Fibroblast of lung (primary cell): ENCODE measurements around the gene GOLGA6D.
"Not testable (repeated sequence)": the region's sequence is repeated elsewhere in the genome, so short reads cannot be mapped to it uniquely, and the experiment has no call there.

ENCODE experiments used
- EZH2 ChIP-seq: IDR thresholded peaks from 2 replicates; pipeline ENCODE4 v1.5.1; 2012; ENCODE audit warnings: low read length, control low read depth, mild to moderate bottlenecking; ENCODE audit errors: missing control alignments
- TF ChIP-seq, protein P1 (sequence below), 2 donors: IDR thresholded peaks in 1 of 2; conservative IDR thresholded peaks in 1 of 2; 1 replicate in 1 of 2; 2 replicates in 1 of 2; pipeline ENCODE4 v1.5.1; 2011 to 2012; ENCODE audit warnings: low read length in 2 of 2, control low read depth in 1 of 2, inconsistent platforms in 1 of 2, low read depth in 1 of 2, mild to moderate bottlenecking in 1 of 2

DNA sequence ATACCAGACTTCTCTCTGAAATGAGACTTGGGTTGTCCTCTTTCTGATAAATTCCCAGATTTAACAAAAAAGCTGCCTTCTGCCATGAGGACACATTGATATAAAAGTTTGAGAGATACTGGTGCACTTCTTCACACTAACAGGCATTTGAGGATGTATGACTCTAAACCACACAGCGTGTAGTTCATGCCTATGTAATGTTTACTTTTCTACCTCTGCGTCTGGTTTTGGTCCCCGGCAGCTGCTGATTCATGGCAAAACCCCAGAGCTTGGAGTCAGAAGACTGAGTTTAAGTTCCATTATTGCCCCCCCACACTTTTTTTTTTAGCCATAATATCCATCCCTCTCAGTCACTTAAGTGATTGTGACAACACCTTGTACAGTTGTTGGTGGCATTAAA lies 1.5 kb downstream of the GOLGA6D start:
- TF ChIP-seq, protein P1, sequence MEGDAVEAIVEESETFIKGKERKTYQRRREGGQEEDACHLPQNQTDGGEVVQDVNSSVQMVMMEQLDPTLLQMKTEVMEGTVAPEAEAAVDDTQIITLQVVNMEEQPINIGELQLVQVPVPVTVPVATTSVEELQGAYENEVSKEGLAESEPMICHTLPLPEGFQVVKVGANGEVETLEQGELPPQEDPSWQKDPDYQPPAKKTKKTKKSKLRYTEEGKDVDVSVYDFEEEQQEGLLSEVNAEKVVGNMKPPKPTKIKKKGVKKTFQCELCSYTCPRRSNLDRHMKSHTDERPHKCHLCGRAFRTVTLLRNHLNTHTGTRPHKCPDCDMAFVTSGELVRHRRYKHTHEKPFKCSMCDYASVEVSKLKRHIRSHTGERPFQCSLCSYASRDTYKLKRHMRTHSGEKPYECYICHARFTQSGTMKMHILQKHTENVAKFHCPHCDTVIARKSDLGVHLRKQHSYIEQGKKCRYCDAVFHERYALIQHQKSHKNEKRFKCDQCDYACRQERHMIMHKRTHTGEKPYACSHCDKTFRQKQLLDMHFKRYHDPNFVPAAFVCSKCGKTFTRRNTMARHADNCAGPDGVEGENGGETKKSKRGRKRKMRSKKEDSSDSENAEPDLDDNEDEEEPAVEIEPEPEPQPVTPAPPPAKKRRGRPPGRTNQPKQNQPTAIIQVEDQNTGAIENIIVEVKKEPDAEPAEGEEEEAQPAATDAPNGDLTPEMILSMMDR (conservative IDR thresholded peaks at IDR 0.05 in 1 of 2, IDR thresholded peaks at IDR 0.05 in 1 of 2; ENCODE audit: low read depth in 1 of 2, low read length in 2 of 2), result not testable (repeated sequence)
- not testable (repeated sequence) for TF ChIP-seq EZH2
